OCI-M1 (cell line): ENCODE data around the gene ACBD6.
"Not testable (repeated sequence)": the region's sequence is repeated elsewhere in the genome, so short reads cannot be mapped to it uniquely, and the experiment has no call there.

ENCODE experiments used
- DNase-seq: peaks from one replicate; lab custom pipeline; 2025; lab: John Stamatoyannopoulos, UW

The ACBD6 gene

DNA sequence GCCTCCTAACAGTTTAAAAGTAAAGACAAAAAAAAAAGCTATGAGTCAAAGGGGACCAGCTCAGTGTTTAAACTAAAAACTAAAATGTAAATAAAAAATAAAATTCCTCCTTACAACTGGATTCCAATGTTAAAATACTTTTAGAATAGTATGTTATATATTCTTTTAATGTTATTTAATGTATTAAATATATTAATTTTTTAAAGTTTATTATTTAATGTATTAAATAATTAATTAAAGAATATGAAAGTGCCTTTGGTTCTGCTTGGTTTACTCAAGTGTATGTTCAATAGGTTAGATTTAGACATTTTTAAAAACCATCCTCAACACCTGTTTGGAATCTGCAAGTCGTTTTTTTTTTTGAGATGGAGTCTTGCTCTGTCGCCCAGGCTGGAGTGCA is 13.1 kb downstream of the ACBD6 start:
- DNase-seq = no peak

- no peak for DNase-seq
Measured at GRCh38 chr1:180488661-180489060, 13.7 kb downstream of the ACBD6 start.

DNA sequence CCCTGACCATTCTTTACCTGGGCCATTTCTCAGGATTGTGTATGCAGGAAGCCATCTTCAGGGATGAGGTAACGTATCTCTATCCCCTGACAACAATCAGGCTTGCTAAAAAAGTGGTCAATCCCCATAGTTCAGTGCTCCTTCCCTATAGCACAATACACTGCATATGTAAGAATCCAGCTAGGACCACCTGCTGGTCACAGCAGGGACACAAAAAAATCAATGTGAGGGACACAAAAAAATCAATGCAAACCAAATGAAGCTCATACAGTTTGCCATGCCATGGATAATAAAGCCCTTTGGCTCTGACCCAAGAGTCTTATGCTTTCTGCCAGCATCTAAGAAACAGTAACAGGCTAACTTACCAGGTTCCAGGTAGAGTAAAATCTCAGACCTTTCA is 16.3 kb downstream of the ACBD6 start:
- no peak for DNase-seq

- DNase-seq = no peak
Measured at GRCh38 chr1:180484490-180484889, 17.9 kb downstream of the ACBD6 start.

- peak; percentile 88 for DNase-seq
Measured at GRCh38 chr1:180482425-180483275, 19.7 kb downstream of the ACBD6 start.

DNA sequence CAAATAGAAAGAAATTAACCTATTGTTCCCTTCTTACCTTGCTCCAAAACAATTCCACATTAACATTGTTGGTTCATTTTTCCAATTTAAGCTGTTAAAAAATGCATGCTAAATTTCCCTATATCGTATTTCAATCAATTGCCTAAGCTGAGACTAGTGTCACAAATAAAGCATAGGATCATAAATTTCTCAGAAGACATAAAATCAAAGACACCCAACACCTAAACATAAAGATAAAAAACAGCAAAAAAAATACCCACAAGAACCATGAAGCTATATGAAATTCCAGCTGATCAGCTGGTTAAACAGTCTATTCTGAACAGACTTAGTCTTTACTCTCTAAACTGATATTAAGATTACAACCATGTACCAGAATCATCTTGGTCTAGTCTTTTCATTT is 32.3 kb downstream of the ACBD6 start:
- no peak for DNase-seq

- no peak for DNase-seq
Measured at GRCh38 chr1:180468311-180468710, 34.1 kb downstream of the ACBD6 start.

DNA sequence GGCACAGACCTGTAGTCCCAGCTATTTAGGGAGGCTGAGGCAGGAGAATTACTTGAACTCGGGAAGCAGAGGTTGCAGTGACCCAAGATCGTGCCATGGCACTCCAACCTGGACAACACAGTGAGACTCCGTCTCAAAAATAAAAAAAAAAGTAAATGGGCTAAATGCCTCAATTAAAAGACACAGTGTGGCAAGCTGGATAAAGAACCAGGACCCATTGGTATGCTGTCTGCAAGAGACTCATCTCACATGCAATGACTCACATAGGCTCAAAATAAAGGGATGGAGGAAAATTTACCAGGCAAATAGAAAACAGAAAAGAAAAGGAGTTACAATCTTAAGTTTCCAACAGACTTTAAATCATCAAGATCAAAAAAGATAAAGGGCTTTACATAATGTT is 40.3 kb downstream of the ACBD6 start:
- DNase-seq = no peak

DNA sequence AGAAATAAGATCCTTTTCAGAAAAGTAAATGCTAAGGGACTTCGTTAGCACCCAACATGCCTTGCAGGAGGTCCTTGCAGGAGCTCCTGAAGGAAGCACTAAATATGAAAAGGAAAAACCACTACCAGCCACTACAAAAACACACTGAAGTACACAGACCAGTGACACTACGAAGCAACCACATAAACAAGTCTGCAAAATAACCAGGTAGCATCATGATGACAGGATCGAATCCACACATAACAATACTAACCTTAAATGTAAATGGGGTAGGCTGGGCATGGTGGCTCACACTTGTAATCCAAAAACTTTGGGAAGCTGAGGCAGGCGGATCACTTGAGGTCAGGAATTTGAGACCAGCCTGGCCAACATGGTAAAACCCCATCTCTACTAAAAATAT is 40.7 kb downstream of the ACBD6 start:
- DNase-seq = not testable (repeated sequence)

- DNase-seq = no peak
Measured at GRCh38 chr1:180458807-180459206, 43.6 kb downstream of the ACBD6 start.

GRCh38 chr1:180456191-180456590 is 46.2 kb downstream of the ACBD6 start:
- no peak for DNase-seq

- no peak for DNase-seq
Measured at GRCh38 chr1:180451504-180451903, 50.9 kb downstream of the ACBD6 start.

DNA sequence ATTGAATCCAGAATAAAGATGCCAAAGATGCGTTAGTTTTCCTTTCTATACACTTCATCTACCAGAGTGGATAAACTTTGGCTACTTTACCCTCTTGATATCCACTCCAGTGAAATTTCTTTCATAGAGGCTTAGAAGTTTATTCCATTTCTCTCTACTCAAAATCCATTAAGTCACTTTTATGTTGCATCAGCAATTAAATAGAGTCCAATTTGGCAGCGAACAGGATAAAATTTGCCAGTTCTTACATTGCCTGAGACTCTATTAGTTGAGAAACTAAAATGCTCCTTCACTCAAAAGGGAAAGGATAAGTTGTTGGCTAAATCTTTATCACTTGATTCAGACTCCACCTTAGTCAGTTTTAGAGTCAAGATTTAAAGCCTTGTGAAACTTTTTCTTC is 57.9 kb downstream of the ACBD6 start:
- DNase-seq = peak; percentile 13

DNA sequence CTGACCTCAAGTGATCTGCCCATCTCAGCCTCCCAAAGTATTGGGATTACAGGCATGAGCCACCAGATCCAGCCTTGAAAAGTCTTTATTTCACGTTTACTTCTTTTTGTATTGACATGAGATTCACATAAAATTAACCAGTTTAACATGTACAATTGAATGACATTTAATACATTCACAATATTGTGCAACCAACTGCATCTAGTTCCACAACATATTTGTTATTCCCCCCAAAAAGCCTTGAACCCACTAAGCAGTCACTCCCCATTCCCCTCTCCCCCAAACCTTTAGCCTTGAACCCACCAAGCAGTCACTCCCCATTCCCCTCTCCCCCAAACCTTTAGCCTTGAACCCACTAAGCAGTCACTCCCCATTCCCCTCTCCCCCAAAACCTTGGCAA is 62.0 kb downstream of the ACBD6 start:
- no peak for DNase-seq

DNA sequence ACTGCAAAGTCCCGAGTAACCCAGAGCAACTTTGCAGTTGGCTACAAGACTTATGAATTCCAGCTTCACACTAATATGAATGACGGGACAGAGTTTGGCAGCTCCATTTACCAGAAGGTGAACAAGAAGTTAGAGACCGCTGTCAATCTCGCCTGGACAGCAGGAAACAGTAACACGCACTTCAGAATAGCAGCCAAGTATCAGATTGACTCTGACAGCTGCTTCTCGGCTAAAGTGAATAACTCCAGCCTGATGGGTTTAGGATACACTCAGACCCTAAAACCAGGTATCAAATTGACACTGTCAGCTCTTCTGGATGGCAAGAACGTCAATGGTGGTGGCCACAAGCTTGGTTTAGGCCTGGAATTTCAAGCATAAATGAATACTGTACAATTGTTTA is 66.8 kb downstream of the ACBD6 start:
- no peak for DNase-seq

DNA sequence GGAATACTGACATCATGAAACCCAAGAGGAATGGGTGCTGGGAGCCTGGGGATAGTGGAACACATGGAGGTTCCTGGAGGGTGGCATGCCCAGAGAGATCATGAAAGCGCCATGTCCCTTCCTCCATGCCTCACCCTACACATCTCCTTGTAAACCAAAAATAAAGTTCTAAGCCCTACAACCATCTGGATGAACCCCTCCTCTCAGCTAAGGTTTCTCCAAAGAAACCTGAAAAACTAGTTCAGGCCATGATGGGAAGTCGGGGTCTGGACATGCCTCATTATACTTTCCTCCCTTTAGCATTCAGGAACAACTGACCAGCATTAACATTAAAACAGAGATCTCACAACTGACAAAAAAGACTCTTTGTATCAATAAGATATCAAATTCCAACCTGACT is 68.5 kb downstream of the ACBD6 start:
- no peak for DNase-seq

- DNase-seq = no peak
Measured at GRCh38 chr1:180431683-180432082, 70.7 kb downstream of the ACBD6 start.

DNA sequence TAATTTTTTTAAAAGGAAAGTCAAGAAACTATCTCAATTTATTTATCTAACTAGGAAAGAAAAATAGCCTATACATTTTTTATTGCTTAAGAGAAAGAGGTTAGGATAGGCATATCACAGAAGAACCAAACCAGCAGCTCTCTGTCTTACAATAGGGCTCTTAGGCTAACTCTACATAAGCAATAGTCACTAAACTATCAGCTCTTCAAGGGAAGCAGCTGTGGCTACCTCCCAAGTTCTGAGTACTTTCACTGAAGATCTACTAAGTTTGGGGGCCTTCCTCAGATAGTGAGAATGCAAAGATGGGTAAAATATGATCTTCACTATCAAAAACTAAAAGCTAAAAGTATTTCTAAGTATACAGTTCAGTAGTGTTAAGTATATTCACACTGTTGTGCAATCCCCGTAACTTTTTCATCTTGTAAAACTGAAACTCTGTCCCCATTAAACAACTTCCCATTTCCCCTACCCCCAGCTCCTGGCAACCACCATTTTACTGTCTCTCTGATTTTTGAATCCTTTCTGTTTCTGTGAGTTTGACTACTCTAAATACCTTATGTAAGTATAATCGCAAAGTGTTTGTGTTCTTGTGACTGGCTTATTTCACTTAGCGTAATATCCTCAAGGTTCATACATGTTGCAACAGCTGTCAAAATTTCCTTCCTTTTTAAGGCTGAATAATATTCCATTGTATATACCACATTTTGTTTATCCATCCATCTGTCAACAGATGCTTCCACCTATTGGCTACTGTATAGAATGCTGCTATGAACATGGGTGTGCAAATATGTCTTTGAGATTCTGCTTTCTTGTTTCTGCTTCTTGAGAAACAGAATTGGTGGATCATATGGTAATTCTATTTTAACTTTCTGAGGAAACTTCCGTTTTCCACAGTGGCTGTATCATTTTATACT is 73.3 kb downstream of the ACBD6 start:
- peak; percentile 39 for DNase-seq

DNA sequence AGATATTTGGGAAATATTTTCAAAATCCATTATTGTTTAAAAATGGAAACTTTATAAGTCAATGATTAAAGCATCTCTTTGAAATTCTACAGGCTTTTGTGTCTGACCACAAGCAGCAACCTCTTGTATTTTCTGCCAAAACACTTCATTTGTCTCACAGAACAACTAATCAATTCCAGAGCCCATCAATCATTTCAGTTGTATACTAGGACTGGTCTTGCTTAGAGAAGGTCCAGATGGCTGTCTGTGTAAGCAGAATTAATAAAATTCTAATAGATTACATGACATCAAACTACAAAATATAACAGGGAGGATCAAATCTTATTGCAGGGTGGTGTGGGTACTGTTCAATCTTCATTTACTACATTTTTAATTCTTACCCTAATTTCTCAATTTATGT is 76.4 kb downstream of the ACBD6 start:
- no peak for DNase-seq

GRCh38 chr1:180424848-180425457 is 77.4 kb downstream of the ACBD6 start:
- DNase-seq = no peak

- no peak for DNase-seq
Measured at GRCh38 chr1:180421614-180422013, 80.8 kb downstream of the ACBD6 start.

- not testable (repeated sequence) for DNase-seq
Measured at GRCh38 chr1:180421145-180421544, 81.2 kb downstream of the ACBD6 start.
